ACHN (cell line): ENCODE results near the gene TTLL10.
"Not testable (repeated sequence)": the region's sequence is repeated elsewhere in the genome, so short reads cannot be mapped to it uniquely, and the experiment has no call there.

Experiments
- DNase-seq: peaks from one replicate; pipeline ENCODE4 v3.0.0-alpha.2; 2015
- in situ Hi-C: cut with HindIII; loops from 2 replicates; pipeline ENCODE4 v1.10.0; 2017; ENCODE audit warnings: low sequenced_read_pairs, low pct_ligation_motif_present, low pct_unique_long_range_greater_than_20kb

The TTLL10 gene

GRCh38 chr1:1179983-1180861 lies 6.5 kb downstream of the TTLL10 start:
- DNase-seq: no peak
- in situ Hi-C loops: no loop called here

GRCh38 chr1:1181129-1181937 lies 7.7 kb downstream of the TTLL10 start:
- in situ Hi-C loops: no loop called here

GRCh38 chr1:1181938-1182410 lies 8.3 kb downstream of the TTLL10 start:
- DNase-seq: no peak
- in situ Hi-C loops: no loop called here

More at GRCh38 chr1:1181129-1181937, 7.7 kb downstream of the TTLL10 start:
- no peak for DNase-seq

- no peak for DNase-seq
- in situ Hi-C loops: no loop called here
These were observed 9.0 kb downstream of the TTLL10 start for GRCh38 chr1:1182491-1183220.

- no peak for DNase-seq
- in situ Hi-C loops: no loop called here
These were observed 9.6 kb downstream of the TTLL10 start for GRCh38 chr1:1183221-1183747.

- in situ Hi-C loops: no loop called here
- DNase-seq: no peak
These were observed 10.4 kb downstream of the TTLL10 start for GRCh38 chr1:1183833-1184775.

GRCh38 chr1:1185101-1185765 lies 11.6 kb downstream of the TTLL10 start:
- DNase-seq: no peak

GRCh38 chr1:1187938-1188337 lies 14.3 kb downstream of the TTLL10 start:
- in situ Hi-C loops: no loop called here
- no peak for DNase-seq

More at GRCh38 chr1:1185101-1185765, 11.6 kb downstream of the TTLL10 start:
- in situ Hi-C loops: no loop called here

- DNase-seq: no peak
- in situ Hi-C loops: no loop called here
These were observed 15.4 kb downstream of the TTLL10 start for GRCh38 chr1:1189111-1189510.

- in situ Hi-C loops: no loop called here
- DNase-seq: no peak
These were observed 18.1 kb downstream of the TTLL10 start for GRCh38 chr1:1191734-1192133.

- DNase-seq: no peak
- in situ Hi-C loops: no loop called here
These were observed 21.0 kb downstream of the TTLL10 start for GRCh38 chr1:1194723-1195122.

- in situ Hi-C loops: not testable (repeated sequence)
These were observed 22.0 kb downstream of the TTLL10 start for GRCh38 chr1:1195726-1196125.

GRCh38 chr1:1196431-1197187 lies 22.9 kb downstream of the TTLL10 start:
- DNase-seq: no peak
- in situ Hi-C loops: no loop called here

More at GRCh38 chr1:1195726-1196125, 22.0 kb downstream of the TTLL10 start:
- not testable (repeated sequence) for DNase-seq

GRCh38 chr1:1197188-1197500 lies 23.5 kb downstream of the TTLL10 start:
- in situ Hi-C loops: no loop called here
- DNase-seq: no peak

- no peak for DNase-seq
These were observed 24.1 kb downstream of the TTLL10 start for GRCh38 chr1:1197551-1198422.

More at GRCh38 chr1:1197551-1198422, 24.1 kb downstream of the TTLL10 start:
- in situ Hi-C loops: no loop called here
